GM19397 (cell line): ENCODE results near the gene TTF2.

Experiments used
- ATAC-seq: cut with Tn5 transposase; IDR thresholded peaks from one replicate; pipeline ENCODE4 v1.9.1; 2021; ENCODE audit warnings: mild to moderate bottlenecking, moderate library complexity; ENCODE audit not compliant: unreplicated experiment

The TTF2 gene

DNA sequence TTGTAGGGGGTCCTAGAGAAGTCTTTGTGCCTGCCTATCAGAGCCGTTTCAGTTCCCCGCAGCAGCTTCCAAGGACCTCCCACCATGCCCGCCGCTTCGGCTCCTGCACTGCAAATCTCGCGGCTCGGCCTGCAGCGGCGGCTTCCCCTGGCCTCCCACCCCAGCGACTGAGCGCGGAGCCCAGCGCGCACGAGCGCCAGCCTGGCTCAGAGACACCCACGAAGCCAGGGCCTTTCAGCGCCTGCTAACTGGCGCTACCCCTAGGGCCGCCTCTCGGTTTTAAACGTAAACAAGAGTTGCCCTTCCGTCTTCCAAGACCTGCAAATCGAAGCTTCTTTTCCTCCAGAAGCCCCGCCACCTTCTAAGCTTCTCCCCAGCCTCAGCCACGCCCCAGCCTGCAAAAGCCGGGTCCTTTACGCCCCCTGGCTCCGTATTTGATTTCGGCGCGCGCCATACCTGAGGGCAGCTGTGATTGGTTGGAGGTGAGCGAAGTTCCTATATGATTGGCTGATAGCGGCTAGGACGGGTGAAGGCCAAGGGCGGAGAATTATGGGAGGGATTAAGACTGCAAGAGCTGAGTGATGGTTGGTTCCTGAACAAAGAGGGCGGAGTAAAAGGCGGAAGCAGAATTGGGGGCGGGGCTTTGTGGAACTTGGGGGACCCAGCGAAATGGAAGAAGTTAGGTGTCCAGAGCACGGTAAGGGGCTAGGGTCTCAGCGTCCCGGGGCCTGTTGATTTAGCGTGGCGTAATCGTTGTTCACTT is at the start of gene TTF2:
Gene TTF2 (plus strand): TSS at position 649 of the 763 bp plus-strand sequence. CDS start 21 bp downstream, at position 670.
- peak; percentile 94 for ATAC-seq

GRCh38 chr1:117011334-117011733 is 48.8 kb upstream of the TTF2 start:
- ATAC-seq = no peak

DNA sequence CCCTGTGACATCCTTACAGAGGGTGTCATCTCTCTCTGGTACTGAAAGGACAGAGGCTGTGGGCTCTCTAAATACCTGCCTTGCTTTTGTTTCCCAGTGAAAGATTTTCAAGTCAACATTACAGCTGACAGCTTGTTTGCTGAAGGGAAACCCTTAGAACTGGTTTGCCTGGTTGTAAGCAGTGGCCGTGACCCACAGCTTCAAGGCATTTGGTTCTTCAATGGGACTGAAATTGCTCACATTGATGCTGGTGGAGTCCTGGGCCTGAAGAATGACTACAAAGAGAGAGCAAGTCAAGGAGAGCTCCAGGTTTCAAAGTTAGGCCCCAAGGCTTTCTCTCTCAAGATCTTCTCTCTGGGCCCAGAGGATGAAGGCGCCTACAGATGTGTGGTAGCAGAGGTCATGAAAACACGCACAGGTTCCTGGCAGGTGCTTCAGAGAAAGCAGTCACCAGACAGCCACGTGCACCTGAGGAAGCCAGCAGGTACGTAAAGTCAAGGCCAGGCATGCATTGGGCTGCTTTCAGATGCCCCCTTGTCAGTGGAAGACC is 46.7 kb upstream of the TTF2 start:
- no peak for ATAC-seq

GRCh38 chr1:117014209-117014608 is 45.9 kb upstream of the TTF2 start:
- no peak for ATAC-seq

- no peak for ATAC-seq
Observed at GRCh38 chr1:117015724-117016123, 44.4 kb upstream of the TTF2 start.

DNA sequence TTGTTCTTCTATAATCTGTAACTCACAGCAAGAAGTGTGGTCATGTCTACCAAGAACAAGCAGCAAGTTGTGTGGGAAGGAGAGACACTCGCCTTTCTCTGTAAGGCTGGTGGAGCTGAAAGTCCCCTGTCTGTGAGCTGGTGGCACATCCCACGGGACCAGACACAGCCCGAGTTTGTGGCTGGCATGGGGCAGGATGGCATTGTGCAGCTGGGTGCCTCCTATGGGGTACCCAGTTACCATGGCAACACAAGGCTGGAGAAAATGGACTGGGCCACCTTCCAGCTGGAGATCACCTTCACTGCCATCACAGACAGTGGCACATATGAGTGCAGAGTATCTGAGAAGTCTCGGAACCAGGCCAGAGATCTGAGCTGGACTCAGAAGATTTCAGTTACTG is 43.1 kb upstream of the TTF2 start:
- no peak for ATAC-seq

GRCh38 chr1:117017648-117018047 is 42.5 kb upstream of the TTF2 start:
- no peak for ATAC-seq

- no peak for ATAC-seq
Observed at GRCh38 chr1:117020526-117021156, 39.5 kb upstream of the TTF2 start.

DNA sequence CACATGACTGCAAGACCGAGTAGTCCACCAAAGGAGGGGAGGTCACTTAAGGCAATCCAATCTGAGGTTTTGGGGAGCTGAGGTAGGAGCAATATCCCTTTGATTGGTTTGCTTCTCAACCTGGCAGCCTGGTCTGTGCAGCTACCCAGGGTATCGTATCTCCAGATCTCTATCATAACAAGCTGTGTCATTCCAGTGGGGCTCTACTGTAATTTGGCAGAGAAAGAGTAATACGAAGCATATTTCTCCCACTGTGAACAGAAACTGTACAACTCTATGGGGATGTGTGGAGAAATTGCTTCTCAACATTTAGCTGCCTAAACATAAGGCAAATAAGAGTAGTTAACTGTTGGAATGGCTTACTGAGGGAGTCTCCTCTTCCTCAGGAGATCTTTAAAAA is 38.0 kb upstream of the TTF2 start:
- ATAC-seq = no peak

GRCh38 chr1:117025568-117025967 is 34.6 kb upstream of the TTF2 start:
- ATAC-seq = no peak

DNA sequence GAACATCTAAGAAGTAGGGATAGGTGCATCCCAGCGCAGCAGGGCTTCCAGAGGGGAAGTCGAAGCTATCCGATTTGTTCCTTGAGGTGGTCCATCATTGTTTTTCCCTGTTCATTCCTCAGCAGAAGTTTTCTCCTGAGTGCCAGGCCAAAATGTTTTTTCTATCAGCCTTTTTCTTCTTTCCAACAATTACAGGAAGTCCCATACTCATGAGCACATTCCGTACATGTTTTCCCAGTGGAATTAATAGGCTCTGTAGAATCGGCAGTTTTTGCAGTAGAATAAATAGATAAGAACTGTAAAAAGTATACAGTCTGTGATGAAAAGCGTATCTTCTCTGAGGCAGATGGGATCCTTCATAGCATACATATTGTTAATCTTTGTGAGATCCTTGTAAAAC is 33.8 kb upstream of the TTF2 start:
- ATAC-seq = no peak

- no peak for ATAC-seq
Observed at GRCh38 chr1:117029685-117030084, 30.4 kb upstream of the TTF2 start.

DNA sequence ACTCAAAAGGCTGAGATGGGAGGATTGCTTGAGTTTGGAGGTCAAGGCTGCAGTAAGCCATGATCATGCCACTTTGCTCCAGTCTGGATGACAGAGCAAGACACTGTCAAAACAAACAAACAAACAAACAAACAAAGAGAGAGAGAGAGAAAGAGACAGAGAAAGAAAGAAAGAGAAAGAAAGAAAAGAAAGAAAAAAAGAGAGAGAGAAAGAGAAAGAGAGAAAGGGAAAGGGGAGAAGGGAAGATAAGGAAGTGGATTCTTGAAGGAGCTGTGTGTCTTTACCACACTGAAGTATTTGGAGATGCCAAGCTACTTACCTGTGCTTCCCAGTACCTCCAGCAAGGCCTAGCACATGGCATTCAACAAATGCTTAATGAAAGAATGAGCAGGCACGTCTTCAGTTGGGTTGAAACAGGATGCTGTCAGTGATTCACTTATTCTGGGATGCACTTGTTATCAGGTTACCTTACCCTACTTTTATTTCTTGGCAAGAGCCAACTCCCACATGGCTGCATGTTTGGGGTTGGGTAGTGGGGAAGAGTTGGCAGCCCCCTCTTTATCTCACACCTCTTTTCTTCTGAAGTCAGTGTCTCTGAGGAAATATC is 29.8 kb upstream of the TTF2 start:
- ATAC-seq = no peak

DNA sequence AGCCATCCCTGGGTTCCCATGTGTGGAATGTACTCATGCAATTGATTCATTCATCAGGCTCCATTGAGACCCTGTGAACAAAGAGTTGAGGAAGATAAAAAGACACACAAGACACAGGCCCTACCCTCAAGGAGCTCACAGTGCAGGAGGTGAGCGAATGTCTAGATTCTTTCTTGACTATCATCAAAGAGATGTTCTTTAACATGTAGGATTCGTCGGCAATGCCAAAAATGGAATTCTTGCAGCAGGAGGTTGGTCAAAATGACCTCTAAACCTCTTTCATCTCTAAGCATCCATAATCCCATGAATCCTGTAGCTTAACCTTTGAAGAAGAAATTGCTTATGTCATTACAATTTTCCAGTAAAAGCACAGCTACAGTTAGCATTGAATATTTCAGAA is 27.9 kb upstream of the TTF2 start:
- no peak for ATAC-seq

DNA sequence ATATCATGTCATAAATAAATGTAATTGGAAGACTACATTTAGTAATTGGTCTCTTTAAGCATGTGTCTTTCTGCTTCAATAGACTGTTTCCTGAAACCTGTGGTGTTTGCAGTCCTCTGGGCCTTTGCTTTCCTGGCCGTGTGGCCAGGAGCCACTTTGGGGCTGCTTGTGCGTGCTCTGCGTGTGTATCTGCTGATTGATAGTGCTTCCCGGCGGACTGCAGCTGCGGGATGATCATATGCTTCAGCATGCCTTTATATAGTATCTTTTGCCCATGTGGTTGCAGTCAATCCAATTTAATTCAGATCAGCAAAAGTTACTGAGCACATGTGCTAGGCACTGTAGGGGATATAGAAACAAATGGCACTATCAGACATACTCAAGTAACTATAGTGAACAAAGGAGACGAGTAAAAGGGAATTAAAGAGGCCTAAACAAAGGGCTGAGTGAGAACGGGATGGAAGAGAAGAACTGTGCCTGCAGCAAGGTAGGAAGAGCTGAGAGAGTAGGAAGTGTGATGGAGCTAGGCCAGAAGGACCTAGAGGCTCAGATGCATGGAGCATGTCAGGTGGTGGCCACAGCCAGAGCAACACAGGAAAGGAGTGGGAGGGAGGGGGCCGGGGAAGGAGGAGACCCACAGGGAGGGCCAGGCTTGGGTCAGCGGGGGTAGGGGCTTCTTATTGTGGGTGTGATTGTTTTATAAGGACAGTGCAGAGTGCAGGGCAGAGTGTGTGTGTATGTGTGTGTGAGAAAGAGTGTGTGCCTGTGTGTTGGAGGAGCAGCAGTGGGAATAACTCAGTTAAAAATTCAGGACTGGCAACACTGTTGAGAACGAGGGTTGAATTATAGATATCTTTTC is 27.2 kb upstream of the TTF2 start:
- ATAC-seq = no peak

DNA sequence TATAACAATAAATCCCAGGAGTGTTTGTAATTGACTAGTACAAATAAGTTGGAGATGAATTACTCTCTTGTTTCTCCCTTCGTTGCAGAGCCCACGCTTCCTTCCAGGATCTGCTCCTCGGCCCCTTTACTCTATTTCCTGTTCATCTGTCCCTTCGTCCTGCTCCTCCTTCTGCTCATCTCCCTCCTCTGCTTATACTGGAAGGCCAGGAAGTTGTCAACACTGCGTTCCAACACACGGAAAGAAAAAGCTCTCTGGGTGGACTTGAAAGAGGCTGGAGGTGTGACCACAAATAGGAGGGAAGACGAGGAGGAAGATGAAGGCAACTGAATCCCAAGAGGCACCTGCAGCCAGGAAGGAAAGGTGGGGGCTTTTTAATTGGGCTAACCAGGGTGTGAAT is 26.4 kb upstream of the TTF2 start:
- ATAC-seq = no peak

DNA sequence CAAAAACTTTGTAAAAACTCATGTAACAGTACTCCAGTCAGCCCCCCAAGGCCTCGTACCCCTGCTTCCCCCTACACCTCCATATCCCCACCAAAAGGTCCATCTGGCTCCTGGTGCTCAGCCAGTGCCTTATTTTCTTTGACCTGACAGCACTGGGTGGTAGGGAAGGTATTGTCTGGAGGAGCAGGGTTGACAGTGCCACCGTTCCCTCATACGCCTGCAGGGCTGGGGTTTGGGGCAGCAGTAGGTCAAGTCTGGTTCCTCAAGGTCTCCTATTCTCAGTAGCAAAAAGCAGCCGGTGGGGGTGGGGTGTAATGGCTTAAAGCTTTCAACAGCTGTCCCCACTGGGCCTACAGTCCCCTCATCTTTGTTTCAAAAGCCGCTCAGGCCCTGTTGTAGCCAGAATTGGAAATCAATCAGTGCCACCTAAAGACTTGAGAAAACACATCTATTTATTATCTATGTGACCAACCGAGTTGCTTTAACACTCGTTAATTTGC is 25.3 kb upstream of the TTF2 start:
- ATAC-seq = no peak

- ATAC-seq = no peak
Observed at GRCh38 chr1:117036018-117036461, 24.1 kb upstream of the TTF2 start.

GRCh38 chr1:117037802-117038201 is 22.3 kb upstream of the TTF2 start:
- ATAC-seq = no peak

DNA sequence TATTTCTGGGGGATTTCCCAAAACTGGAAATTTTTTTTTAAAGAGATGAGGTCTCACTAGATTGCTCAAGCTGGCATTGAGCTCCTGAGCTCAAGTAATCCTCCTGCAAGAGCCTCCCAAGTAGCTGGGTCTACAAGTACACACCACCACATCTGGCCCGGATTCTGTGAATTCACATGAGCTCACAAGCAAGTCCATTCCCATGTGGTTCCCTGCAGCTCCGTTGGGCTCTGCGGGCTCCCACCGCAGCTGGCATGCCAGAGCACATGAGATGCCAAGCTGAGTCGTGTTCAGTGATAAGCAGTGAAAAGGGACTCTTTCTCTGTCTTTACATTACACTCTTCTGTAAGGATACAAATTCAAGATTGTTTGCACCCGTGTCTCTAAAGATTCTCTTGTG is 21.9 kb upstream of the TTF2 start:
- no peak for ATAC-seq

- ATAC-seq = no peak
Observed at GRCh38 chr1:117044217-117044616, 15.9 kb upstream of the TTF2 start.
